Left lobe of liver (tissue), 2 donors: ENCODE measurements around the gene MTX2. TPM values are rescaled to one million over a fixed set of nuclear protein-coding genes. Genes with fewer than 3 reads are reported as not detected.
A peak's percentile ranks its signal among the peaks of the same experiment; 100 is the strongest.

Experiments used
- ATAC-seq: fragments of 200-7000 bp; cut with Tn5 transposase; one replicate; pipeline ENCODE4 v1.9.1; 2020; ENCODE audit warnings: mild to moderate bottlenecking, moderate library complexity
- DNase-seq: peaks from one replicate; pipeline ENCODE4 v3.0.0-alpha.2; 2020; ENCODE audit warnings: low spot score
- total RNA-seq: library from RNA; stranded (reverse); gene quantifications from one replicate; pipeline ENCODE4 v1.2.1, GENCODE V29; 2021
- donor health status: DM: no; HTN: no; CAD: no; lungs with moderate emphysema.
- donor health status: DM: no; HTN: yes; CAD: no.

The MTX2 gene
- total RNA-seq, result 7.6 TPM

DNA sequence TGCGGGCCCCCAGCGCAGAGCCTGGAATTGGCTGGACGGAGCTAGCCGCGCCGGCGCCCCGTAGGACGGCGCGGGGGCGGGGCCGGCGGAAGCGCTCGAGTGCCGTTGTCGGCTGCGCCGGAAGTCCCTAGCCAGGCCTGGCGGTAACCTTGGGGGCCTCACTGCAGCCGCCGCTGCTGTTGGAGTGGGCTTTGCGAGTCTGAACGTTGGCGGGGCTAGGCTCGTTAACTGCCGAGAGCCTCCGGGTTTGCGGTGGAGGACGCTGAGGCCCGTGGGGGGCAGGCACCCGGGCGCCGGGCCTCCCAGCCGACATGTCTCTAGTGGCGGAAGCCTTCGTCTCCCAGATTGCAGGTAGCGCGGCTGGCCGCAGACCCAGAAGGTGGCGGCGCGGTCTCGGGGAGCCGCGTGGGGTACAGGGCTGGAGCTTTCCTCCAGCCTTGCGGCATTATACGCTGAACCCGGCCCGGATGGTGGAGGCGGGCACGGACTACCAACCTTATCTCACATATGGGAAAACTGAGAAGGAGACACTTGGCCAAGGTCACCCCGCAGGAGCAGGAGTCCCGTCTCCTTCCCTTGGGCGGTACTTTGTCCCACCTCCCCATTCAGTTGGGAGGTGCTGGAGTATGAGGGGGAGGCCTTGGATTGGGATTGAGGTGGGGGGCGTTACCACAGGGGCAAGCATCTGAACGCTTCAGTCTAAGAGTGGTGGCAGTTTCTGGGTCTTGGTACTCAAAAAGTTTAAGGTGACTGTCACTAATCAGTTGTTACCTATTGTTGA is at the start of gene MTX2:
TSS of gene MTX2 (plus strand) at position 124 of the 781 bp plus-strand sequence. CDS start at position 312, 188 bp downstream.
- peak; percentile 79 for DNase-seq
- ATAC-seq, result peak; percentile 98

DNA sequence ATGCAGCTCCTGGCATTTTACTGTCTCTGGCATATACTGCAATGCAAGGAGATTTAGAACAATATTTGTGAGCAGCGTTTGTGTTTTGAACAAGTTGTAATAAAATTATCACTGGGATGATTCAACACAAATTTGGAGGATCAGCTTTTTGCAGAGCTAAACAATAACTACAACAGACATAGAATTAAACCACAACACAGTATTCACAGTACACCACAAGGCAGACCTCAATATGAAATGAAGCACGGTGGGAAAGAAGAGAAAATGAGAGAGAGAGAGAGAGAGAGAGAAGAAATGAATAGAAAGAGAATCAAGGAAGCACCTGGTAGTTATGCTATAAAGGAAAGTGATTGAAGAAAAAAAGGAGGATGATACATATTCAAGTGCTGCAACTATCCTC is 41.4 kb upstream of the MTX2 start:
- DNase-seq, result no peak
- ATAC-seq, result no peak

DNA sequence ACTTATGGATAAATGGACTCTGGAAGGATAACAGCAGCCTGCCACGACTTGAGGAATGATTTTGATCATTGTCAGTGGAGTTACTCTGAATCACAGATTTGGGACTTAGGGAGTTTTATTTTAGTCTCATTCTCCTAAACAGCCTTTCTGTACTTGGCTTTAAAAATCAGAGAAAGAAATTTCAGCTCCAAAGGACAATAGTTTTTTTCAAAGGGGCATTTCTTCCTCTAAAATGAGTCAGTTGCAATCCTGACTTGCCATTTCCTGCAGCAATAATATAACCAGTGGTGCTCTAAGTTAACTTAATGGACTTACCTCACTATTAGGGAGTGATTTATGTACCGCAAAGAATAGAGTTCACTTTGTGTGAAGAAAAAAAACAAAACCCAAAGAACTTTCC is 35.1 kb upstream of the MTX2 start:
- no peak for DNase-seq
- ATAC-seq, result no peak

DNA sequence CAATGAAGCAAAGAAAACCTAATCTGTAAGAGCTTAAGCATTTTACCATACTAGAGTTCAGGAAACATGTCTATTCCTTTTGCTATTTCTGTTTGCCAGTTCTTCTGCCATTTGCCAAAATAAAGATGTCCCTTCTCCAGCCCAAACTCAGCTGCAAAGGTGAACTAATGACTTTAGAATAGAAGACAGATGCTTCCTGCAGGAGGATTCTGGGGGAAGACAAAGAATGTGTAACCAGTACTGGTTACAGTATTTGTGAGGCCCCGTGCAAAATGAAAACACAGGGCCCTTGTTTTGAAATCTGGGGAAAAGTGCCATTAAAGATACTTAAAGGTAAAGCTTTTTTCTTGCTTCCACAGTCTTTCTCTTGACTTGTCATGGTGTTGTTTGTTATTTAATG is 34.3 kb upstream of the MTX2 start:
- DNase-seq (no peak), ATAC-seq (no peak)

DNA sequence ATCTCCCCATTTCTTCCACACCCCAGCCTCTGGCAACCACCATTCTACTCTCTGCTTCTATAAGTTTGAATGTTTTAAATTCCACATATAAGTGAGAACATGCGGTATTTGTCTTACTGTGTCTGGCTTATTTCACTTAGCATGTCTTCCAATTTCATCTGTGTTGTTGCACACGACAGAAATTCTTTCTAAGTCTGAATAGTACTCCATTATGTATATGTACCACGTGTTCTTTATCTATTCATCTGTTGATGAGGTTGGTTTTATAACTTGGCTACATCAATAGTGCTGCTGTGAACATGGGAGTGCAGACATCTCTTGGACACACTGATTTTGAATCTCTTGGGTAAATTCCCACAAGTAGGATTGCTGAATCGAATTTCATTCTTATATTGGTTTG is 31.8 kb upstream of the MTX2 start:
- DNase-seq (no peak), ATAC-seq (no peak)

DNA sequence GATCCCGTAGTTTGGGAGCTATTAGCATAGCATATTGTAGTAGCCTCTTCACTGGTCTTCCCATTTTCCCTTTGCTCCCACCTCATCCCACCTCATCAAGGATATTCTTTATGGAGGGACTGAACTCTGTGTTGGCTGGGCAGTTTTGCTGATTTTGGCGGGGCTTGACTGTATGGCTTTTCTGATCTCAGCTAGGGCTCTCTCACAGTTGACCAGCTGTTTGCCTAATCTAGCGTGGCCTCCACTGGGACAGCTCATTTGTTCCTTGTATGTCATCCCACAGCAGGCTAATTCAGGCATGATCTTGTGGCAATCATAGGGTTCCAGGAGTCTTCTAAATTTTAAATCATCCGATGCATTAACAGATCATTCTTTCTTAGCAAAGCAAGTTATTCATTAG is 30.2 kb upstream of the MTX2 start:
- ATAC-seq (no peak), DNase-seq (no peak)

DNA sequence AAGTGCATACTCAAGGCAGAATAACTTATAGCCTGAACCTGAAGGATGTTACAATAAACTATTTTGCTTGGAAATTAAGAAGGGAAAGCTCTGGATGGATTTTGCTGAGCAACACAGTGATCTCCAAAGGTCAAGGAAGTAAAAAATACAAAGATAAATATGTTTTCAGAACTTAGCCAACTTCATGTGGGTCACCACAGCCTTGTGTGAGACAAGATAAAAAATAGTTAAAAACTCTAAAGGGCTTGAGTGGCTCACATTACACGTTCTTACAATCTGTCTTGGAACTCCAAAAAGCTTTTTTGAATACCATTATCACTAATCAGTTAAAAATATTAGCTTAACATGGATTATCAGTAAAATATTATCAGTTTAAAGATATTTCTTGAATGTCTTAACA is 28.9 kb upstream of the MTX2 start:
- ATAC-seq, result no peak
- no peak for DNase-seq

DNA sequence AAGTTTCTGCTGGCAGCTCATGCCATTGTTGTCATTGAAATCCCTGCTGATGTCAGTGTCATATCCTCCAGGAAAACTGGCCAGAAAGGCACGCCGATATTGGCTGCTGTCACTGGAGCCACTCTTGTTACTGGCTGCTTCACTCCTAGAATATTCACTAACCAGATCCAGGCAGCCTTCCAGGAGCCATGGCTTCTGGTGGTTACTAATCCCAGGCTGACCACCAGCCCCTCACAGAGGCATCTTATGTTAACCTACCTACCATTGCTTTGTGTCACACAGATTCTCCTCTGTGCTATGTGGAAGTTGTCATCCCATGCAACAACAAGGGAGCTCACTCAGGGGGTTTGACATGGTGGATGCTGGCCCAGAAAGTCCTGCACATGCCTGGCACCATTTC is 27.0 kb upstream of the MTX2 start:
- ATAC-seq (no peak), DNase-seq (no peak)

DNA sequence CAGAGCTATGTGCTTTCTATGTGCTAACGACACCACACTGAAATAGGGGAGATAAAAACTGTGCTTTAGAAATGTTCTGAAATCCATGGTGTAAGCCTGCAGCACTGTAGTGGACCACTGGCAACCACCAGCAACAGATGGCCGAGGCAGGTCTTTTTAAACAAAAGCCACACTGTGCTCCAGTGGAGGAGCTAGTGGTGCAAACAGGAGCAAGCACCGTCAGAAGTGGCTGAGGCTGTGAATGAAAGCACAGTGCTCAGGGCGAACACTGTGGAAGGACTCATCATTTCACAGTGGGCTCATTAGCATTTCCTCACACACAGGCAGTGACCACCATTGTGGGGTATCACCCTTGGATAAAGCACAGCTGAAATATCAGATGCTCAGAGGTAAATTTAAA is 22.9 kb upstream of the MTX2 start:
- ATAC-seq, result no peak
- DNase-seq, result no peak

DNA sequence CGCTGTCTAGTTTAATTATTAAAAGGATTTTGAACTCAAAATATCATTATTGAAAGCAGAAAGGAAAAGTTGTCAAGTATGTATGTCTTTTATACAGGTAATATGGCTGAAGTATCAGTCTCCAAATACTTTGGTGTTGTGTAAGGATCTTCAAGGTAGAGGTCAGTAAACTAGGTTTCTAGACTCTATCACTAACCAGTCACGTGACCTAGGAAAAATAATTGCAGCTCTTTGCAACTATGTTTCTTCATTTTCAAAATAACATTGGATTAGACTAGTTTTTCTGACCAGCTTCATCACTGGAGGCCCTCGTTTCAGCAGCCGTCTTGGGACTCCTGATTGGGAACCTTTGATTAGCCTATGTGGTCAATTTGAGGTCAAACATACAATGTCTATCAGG is 21.4 kb upstream of the MTX2 start:
- DNase-seq (no peak), ATAC-seq (no peak)

DNA sequence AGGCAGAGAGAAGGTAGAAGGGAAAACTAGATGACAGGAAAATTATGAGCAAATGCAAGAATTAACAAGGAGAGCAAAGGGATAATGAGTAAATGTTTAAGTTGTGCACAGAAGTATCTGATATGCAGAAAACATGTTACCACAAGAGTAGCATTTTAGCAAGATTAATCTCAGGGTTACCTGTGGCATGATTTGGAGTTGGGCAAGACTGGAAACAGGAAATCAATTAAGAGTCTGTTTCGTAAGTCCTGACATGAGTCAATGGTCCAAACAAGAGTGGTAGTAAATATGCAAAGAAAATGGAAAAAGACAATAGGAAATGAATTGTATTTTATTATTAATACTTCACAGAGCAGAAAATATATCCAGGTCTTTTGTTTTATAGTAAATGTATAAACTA is 17.3 kb upstream of the MTX2 start:
- DNase-seq, result no peak
- ATAC-seq, result peak; percentile 60

DNA sequence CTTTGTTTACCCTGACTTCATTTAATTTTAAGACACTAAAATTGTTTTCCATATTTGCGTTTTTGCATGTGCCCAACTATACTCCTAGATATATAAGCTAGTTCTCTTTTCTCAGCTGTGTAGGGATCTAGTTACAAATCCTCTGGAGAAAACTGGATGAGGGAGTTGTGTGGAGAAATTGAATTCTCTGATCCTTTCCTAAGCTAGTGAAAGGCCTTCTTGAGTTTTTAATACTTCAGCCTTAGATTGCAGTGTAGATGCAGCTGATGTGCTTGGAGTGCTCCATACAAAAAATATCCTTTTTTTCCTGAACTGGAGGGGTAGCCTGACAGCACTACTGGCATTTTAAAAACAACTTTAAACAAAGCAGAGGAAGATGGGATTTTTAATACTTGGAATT is 8.6 kb upstream of the MTX2 start:
- DNase-seq (no peak), ATAC-seq (no peak)

DNA sequence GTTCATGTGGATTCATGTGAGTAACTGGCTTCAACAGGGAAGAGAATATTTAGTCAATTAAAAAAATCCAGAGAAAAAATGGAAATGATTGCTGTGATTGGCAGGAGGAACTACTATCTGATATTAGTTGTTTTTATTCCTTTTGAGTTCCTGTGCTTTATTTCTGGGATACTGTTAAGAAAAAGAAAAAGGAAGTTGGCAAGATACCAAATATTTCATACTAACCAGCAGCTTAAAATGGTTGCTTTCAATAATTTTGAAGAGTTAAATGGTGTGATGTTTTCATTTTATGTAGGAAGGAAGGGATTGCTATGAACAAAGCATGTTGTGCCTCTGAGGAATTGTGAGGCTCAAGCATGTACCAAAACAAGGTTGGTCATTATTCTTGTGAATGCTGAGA is 8.1 kb upstream of the MTX2 start:
- no peak for DNase-seq
- no peak for ATAC-seq

DNA sequence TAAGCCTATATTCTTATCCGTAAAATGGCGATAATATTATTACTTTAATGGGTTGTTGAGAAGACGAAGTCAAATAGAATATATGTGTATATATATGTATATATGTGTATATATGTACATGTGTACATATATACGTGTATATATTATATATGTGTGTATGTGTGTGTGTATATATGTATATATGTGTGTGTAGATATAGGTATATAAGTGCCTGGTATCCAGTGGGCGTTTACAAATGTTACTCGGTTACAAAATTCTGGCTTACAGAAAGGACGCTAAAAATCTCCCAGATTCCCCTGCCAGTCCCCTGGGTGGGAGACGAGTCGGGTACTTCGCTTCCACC is 295 bp upstream of the MTX2 start:
- ATAC-seq (peak; percentile 30), DNase-seq (no peak)

DNA sequence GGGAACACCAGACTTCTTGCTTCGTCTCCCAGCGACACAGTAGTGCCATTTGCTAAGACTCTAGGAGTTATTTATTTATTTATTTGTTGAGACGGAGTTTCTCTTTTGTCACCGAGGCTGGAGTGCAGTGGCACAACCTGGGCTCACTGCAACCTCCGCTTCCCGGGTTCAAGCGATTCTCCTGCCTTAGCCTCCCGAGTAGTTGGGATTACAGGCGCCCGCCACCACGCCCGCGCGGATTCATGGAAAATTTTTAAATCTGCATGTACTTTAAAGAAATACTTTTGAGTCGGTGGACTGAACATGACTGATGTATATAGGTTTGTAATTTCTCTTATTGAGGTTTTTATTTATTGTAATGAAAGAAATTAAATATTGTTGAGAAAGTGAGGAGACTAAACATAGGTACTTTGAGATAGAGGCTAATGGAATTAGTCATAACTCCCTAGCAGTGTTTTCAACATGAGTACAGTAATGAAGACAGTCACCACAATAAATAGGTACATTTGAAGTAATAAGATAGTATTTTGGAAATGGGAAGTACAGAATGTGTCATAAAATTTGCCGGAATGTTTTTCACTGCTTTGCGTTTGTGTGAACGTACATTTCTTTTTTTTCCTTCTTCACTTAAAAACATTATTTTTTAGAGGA is 983 bp downstream of the MTX2 start:
- no peak for DNase-seq
- ATAC-seq, result no peak

DNA sequence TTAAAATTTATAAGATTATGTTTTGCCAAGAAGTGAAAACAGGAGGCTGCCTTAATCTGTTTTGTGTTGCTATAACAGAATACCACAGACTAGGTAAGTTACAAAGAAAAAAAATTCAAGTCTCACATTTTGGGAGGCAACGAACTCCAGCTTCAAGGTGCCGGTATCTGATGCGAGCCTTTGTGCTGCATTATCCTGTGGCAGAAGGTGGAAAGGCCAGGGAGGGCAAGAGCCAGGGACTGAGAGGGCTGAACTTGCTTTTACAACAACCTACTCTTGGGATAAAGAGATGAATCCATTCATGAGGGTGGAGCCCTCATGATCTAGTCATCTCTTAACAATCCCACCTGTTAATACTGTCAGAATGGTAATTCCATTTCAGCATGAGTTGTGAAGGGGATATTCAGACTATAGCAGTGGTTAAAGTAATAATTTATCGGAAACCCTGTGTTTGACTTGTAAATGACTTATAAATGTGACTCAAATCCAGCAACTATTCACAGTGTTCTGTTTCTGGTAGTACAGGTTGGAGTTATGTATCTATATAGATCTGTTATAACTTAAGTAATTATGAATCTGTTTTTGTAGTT is 3.7 kb downstream of the MTX2 start:
- DNase-seq, result no peak
- ATAC-seq, result no peak

DNA sequence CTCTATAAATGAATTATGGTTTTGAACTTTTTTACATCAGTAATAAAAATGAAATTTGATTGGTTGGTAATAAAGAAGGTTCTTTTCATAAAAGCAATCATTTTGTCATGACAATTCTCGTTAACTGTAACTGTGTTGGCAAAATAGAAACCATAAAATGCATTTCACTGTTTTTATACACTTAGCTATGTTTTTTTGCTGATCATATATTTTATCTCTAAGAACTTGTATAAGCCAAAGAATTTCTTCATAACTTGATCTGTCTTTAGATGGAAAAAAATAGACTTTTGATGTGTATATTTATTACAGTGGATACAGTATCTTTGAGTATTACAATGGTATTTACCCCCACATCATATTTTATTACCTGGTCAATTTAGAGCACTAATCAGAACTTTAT is 9.7 kb downstream of the MTX2 start:
- no peak for ATAC-seq
- DNase-seq, result no peak

DNA sequence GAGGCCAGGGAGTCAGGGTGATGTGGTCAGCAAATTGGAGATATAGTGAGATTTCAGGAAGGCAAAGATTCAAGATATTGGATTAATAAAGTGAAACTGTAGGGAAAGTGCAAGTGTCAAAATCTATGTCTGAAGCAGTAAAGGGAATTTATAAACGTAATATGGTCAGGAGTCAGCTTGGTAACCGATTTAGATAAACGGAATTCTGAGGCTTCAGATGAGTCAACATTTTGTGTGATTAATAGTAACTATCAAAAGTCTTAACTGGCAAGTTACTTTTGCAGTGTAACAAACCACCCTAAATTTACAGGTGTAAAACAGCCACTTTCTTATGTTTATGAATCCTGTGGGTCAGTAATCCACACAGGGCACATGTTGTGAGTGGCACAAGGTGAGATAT is 10.9 kb downstream of the MTX2 start:
- ATAC-seq (no peak), DNase-seq (no peak)

DNA sequence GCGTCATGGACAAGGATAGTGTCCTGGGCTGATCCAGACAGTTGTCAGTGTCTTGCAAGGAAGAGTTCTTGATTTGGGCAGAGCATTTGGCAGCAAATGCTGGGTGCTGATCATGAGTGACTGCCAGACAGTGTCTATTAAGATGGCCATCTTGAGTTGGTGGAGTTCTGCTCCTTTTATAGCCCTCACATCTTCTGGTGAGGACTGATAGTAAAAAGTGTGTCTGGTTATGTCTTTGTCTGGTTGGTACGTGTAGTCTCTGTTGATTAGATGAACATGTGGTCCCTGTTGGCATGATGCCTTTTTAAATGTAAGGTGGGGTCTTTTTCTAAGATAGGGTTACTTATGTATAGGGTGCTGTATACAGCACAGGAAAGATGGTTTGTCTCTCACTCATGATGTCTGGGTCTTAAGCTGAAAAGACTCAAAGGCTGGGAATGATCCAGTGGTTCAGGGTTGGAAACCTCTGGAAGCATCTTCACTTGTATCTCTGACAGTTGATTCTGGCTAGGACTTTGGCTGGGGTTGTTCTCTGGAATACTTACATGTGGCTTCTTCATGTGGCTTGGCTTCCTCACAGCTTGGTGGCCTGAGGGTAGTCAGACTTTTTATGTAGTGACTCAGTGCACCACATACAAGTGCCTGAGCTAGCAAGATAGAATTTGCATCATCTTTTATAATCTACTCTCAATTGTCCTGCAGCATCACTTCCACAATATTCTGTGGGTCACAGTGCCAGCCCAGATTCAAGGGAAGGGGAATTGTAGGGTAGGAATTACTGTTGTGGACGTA is 11.8 kb downstream of the MTX2 start:
- no peak for DNase-seq
- no peak for ATAC-seq

DNA sequence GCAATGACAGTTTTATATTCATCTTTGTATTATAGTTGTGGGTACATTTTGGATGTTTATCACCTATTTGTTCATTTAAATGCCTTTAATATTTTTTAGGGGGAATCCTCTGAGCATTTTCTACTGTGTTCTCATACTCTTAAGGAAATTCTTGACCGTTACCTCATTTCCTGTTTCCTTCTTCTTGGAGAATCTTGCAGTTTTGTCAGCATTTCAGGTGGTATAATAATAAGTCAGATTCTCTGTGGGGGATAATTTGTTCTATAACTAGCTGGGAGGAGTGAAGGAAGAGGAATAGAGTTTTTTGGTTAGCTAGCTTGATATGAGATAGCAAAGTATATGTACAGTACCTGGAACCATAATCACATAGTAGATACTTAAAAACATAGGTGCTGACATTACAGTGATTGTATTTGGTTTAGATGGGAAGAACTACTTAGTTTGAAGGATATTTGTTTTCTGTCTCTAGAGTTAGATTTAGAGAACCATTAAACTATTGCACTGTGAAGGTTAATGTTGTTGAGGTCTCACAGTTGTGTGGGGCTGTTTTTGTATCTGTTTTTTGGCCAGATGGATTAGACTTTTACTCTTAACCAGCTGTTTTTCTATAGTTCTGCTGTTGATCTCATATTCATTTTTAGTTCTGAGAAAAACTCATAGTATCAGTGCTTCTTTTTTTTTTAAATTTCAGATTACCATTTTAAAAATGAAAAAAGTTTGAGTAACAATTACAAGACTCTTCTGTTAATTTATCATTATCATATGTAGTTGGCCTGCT is 14.2 kb downstream of the MTX2 start:
- ATAC-seq, result no peak
- no peak for DNase-seq

DNA sequence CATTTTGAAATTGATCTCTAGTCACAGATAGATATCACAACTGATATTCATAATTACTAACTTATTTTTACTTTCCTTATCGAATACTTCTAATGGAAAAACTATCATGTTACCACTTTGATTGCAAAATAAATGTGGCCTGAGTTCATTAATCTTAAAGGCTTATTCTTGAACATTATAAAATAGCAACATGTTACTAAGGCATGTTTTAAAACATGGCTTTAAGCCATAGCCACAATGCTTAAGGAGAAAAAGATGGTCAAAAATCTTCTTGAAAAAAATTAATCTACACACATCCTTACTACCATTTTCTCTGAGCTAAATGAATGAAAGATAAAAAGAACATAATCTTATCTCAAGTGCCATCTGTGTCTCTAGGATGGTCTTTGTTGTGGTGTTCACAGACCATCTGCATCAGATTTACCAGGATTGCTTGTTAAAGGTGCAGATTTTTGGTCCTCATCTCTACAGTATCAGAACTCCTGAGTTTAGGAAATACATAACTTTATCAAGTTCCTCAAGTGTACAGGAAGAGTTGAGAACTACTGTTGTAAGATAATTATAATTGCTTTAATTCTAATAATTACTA is 15.3 kb downstream of the MTX2 start:
- no peak for ATAC-seq
- no peak for DNase-seq
